ENCODE measurements around the gene CLPTM1.

CLPTM1 gene

GRCh38 chr19:44955505-44956439, 592 bp downstream of the CLPTM1 start:
- WGBS: 7% methylated on average over 40 of the region's 40 CpGs
- H2BK5ac ChIP-seq (ENCODE audit: low read depth, low read length, poor library complexity, severe bottlenecking): no peak overlapping the region
- H2AFZ ChIP-seq (ENCODE audit: low read depth, low read length): peak overlapping the region; percentile 37
- no peak overlapping the region for H2BK12ac ChIP-seq (ENCODE audit: low read length in 2 of 2)
- H3K14ac ChIP-seq (ENCODE audit: low read length in 2 of 2): peak overlapping the region in 1 of 2 experiments; percentile 82
- peak overlapping the region; percentile 92 to 97 for H3K4me3 ChIP-seq (ENCODE audit: insufficient read depth in 1 of 2, low read depth in 1 of 2, low read length in 2 of 2)
- H2AK5ac ChIP-seq (ENCODE audit: low read length, severe bottlenecking): no peak overlapping the region
- H3K36me3 ChIP-seq (ENCODE audit: control insufficient read depth in 1 of 2, insufficient read depth in 2 of 2, low read depth in 1 of 2, low read length in 2 of 2): peaks cover 9 to 17% of the 10 kb centered on the region in 2 experiments
- peak overlapping the region; percentile 20 for H3K4me2 ChIP-seq (ENCODE audit: low read length, poor library complexity, severe bottlenecking)
- H3K4me1 ChIP-seq (ENCODE audit: control insufficient read depth, insufficient read depth, low read depth, low read length): peaks cover 19% of the 10 kb centered on the region
- H3K18ac ChIP-seq (ENCODE audit: low read depth in 1 of 2, low read length in 2 of 2): peak overlapping the region; percentile 68 to 81
- peaks cover 13% of the 10 kb centered on the region for H3K79me1 ChIP-seq (replicated peaks; ENCODE audit: low read length, poor library complexity, severe bottlenecking)
- DNase-seq: peak; percentile 11
- H4K91ac ChIP-seq (ENCODE audit: low read length): peak overlapping the region; percentile 19
- H2BK15ac ChIP-seq (ENCODE audit: low read depth, poor library complexity, severe bottlenecking): no peak overlapping the region
- H3K9ac ChIP-seq (ENCODE audit: low read length): peak overlapping the region; percentile 94
- H2BK120ac ChIP-seq (ENCODE audit: low read depth, low read length): no peak overlapping the region
- H4K8ac ChIP-seq (ENCODE audit: low read length): peak overlapping the region; percentile 31
- peak overlapping the region in 1 of 2 experiments; percentile 76 for H3K4ac ChIP-seq (ENCODE audit: low read depth in 1 of 2, low read length in 2 of 2)
- no peaks in the 10 kb centered on the region for H3K27me3 ChIP-seq (ENCODE audit: control insufficient read depth in 1 of 2, insufficient read depth in 1 of 2, low read length in 2 of 2)
- no peaks in the 10 kb centered on the region for H3K9me3 ChIP-seq (ENCODE audit: control insufficient read depth, low read length)
- H3K27ac ChIP-seq (ENCODE audit: low read length, poor library complexity, severe bottlenecking): no peak overlapping the region
- peak overlapping the region; percentile 15 to 65 for H3K23ac ChIP-seq (ENCODE audit: low read length in 2 of 2)

GRCh38 chr19:44957526-44957925, 2.3 kb downstream of the CLPTM1 start:
- Histone ChIP-seq H3K9ac (ENCODE audit: low read length) (peak overlapping the region; percentile 94), H3K36me3 (ENCODE audit: control insufficient read depth in 1 of 2, insufficient read depth in 2 of 2, low read depth in 1 of 2, low read length in 2 of 2) (peaks cover 24 to 30% of the 10 kb centered on the region in 2 experiments), H3K27me3 (ENCODE audit: control insufficient read depth in 1 of 2, insufficient read depth in 1 of 2, low read length in 2 of 2) (no peaks in the 10 kb centered on the region), H3K4me3 (ENCODE audit: insufficient read depth in 1 of 2, low read depth in 1 of 2, low read length in 2 of 2) (peak overlapping the region in 1 of 2 experiments; percentile 97), H2AFZ (ENCODE audit: low read depth, low read length) (no peak overlapping the region), H3K4ac (ENCODE audit: low read depth in 1 of 2, low read length in 2 of 2) (no peak overlapping the region), H3K4me2 (ENCODE audit: low read length, poor library complexity, severe bottlenecking) (no peak overlapping the region), H2AK5ac (ENCODE audit: low read length, severe bottlenecking) (no peak overlapping the region), H3K14ac (ENCODE audit: low read length in 2 of 2) (no peak overlapping the region), H3K4me1 (ENCODE audit: control insufficient read depth, insufficient read depth, low read depth, low read length) (peaks cover 18% of the 10 kb centered on the region), H2BK120ac (ENCODE audit: low read depth, low read length) (no peak overlapping the region), H4K8ac (ENCODE audit: low read length) (no peak overlapping the region), H3K79me1 (replicated peaks; ENCODE audit: low read length, poor library complexity, severe bottlenecking) (peaks cover 23% of the 10 kb centered on the region), H3K9me3 (ENCODE audit: control insufficient read depth, low read length) (no peaks in the 10 kb centered on the region), H2BK15ac (ENCODE audit: low read depth, poor library complexity, severe bottlenecking) (no peak overlapping the region), H3K23ac (ENCODE audit: low read length in 2 of 2) (no peak overlapping the region), H3K27ac (ENCODE audit: low read length, poor library complexity, severe bottlenecking) (no peak overlapping the region), H2BK5ac (ENCODE audit: low read depth, low read length, poor library complexity, severe bottlenecking) (no peak overlapping the region), H2BK12ac (ENCODE audit: low read length in 2 of 2) (no peak overlapping the region), H4K91ac (ENCODE audit: low read length) (no peak overlapping the region), H3K18ac (ENCODE audit: low read depth in 1 of 2, low read length in 2 of 2) (no peak overlapping the region)
- no peak for DNase-seq
- over 99% methylated on average over 7 of the region's 7 CpGs for WGBS

GRCh38 chr19:44958090-44958489, 2.9 kb downstream of the CLPTM1 start:
- Histone ChIP-seq H2BK15ac (ENCODE audit: low read depth, poor library complexity, severe bottlenecking) (no peak overlapping the region), H3K27ac (ENCODE audit: low read length, poor library complexity, severe bottlenecking) (no peak overlapping the region), H2BK12ac (ENCODE audit: low read length in 2 of 2) (no peak overlapping the region), H3K14ac (ENCODE audit: low read length in 2 of 2) (no peak overlapping the region), H4K8ac (ENCODE audit: low read length) (no peak overlapping the region), H3K9me3 (ENCODE audit: control insufficient read depth, low read length) (no peaks in the 10 kb centered on the region), H4K91ac (ENCODE audit: low read length) (no peak overlapping the region), H2AFZ (ENCODE audit: low read depth, low read length) (no peak overlapping the region), H3K9ac (ENCODE audit: low read length) (peak overlapping the region; percentile 94), H2BK5ac (ENCODE audit: low read depth, low read length, poor library complexity, severe bottlenecking) (no peak overlapping the region), H3K23ac (ENCODE audit: low read length in 2 of 2) (no peak overlapping the region), H3K27me3 (ENCODE audit: control insufficient read depth in 1 of 2, insufficient read depth in 1 of 2, low read length in 2 of 2) (no peaks in the 10 kb centered on the region), H2AK5ac (ENCODE audit: low read length, severe bottlenecking) (no peak overlapping the region), H2BK120ac (ENCODE audit: low read depth, low read length) (no peak overlapping the region), H3K4me3 (ENCODE audit: insufficient read depth in 1 of 2, low read depth in 1 of 2, low read length in 2 of 2) (no peak overlapping the region), H3K18ac (ENCODE audit: low read depth in 1 of 2, low read length in 2 of 2) (no peak overlapping the region), H3K4me2 (ENCODE audit: low read length, poor library complexity, severe bottlenecking) (no peak overlapping the region), H3K36me3 (ENCODE audit: control insufficient read depth in 1 of 2, insufficient read depth in 2 of 2, low read depth in 1 of 2, low read length in 2 of 2) (peaks cover 27 to 30% of the 10 kb centered on the region in 2 experiments), H3K4me1 (ENCODE audit: control insufficient read depth, insufficient read depth, low read depth, low read length) (peaks cover 18% of the 10 kb centered on the region), H3K4ac (ENCODE audit: low read depth in 1 of 2, low read length in 2 of 2) (no peak overlapping the region), H3K79me1 (replicated peaks; ENCODE audit: low read length, poor library complexity, severe bottlenecking) (peaks cover 24% of the 10 kb centered on the region)
- 95% methylated on average over 9 of the region's 9 CpGs for WGBS
- DNase-seq: no peak

GRCh38 chr19:44959691-44960090, 4.5 kb downstream of the CLPTM1 start:
- H3K9me3 ChIP-seq (ENCODE audit: control insufficient read depth, low read length): no peaks in the 10 kb centered on the region
- no peak overlapping the region for H3K4me3 ChIP-seq (ENCODE audit: insufficient read depth in 1 of 2, low read depth in 1 of 2, low read length in 2 of 2)
- no peak overlapping the region for H2AFZ ChIP-seq (ENCODE audit: low read depth, low read length)
- no peak overlapping the region for H3K23ac ChIP-seq (ENCODE audit: low read length in 2 of 2)
- H3K4ac ChIP-seq (ENCODE audit: low read depth in 1 of 2, low read length in 2 of 2): no peak overlapping the region
- no peak overlapping the region for H2BK5ac ChIP-seq (ENCODE audit: low read depth, low read length, poor library complexity, severe bottlenecking)
- H3K4me2 ChIP-seq (ENCODE audit: low read length, poor library complexity, severe bottlenecking): no peak overlapping the region
- H3K4me1 ChIP-seq (ENCODE audit: control insufficient read depth, insufficient read depth, low read depth, low read length): peaks cover 15% of the 10 kb centered on the region
- H2BK12ac ChIP-seq (ENCODE audit: low read length in 2 of 2): no peak overlapping the region
- H3K14ac ChIP-seq (ENCODE audit: low read length in 2 of 2): no peak overlapping the region
- H3K27me3 ChIP-seq (ENCODE audit: control insufficient read depth in 1 of 2, insufficient read depth in 1 of 2, low read length in 2 of 2): no peaks in the 10 kb centered on the region
- H3K27ac ChIP-seq (ENCODE audit: low read length, poor library complexity, severe bottlenecking): no peak overlapping the region
- DNase-seq: no peak
- H2BK15ac ChIP-seq (ENCODE audit: low read depth, poor library complexity, severe bottlenecking): no peak overlapping the region
- H3K18ac ChIP-seq (ENCODE audit: low read depth in 1 of 2, low read length in 2 of 2): no peak overlapping the region
- H2BK120ac ChIP-seq (ENCODE audit: low read depth, low read length): no peak overlapping the region
- H2AK5ac ChIP-seq (ENCODE audit: low read length, severe bottlenecking): no peak overlapping the region
- 76% methylated on average over 5 of the region's 5 CpGs for whole genome bisulfite sequencing
- no peak overlapping the region for H4K8ac ChIP-seq (ENCODE audit: low read length)
- peak overlapping the region; percentile 36 for H3K9ac ChIP-seq (ENCODE audit: low read length)
- peaks cover 34 to 38% of the 10 kb centered on the region in 2 experiments for H3K36me3 ChIP-seq (ENCODE audit: control insufficient read depth in 1 of 2, insufficient read depth in 2 of 2, low read depth in 1 of 2, low read length in 2 of 2)
- H4K91ac ChIP-seq (ENCODE audit: low read length): no peak overlapping the region
- H3K79me1 ChIP-seq (replicated peaks; ENCODE audit: low read length, poor library complexity, severe bottlenecking): peaks cover 25% of the 10 kb centered on the region

Data from mesenchymal stem cell (in vitro differentiated cells and primary cell).